PC-3 (cell line): ENCODE data around the gene TMPRSS2.

ENCODE experiments used
- EZH2 ChIP-seq: fragments of 300-600 bp; sonication (generic); IDR thresholded peaks from one replicate; pipeline ENCODE4 v1.6.1; 2017; ENCODE audit warnings: antibody characterized with exemption, mild to moderate bottlenecking, low read length; ENCODE audit not compliant: unreplicated experiment
- EZH2phosphoT487 ChIP-seq: fragments of 300-600 bp; sonication (generic); IDR thresholded peaks from 2 replicates; pipeline ENCODE4 v1.6.1; 2018; ENCODE audit warnings: mild to moderate bottlenecking, antibody characterized with exemption, low read length, borderline replicate concordance
- TF ChIP-seq, protein P1 (sequence below): fragments of 300-600 bp; sonication (generic); conservative IDR thresholded peaks from 2 replicates; pipeline ENCODE4 v1.5.1; 2017; ENCODE audit warnings: antibody characterized with exemption, low read depth, mild to moderate bottlenecking, low read length

DNA sequence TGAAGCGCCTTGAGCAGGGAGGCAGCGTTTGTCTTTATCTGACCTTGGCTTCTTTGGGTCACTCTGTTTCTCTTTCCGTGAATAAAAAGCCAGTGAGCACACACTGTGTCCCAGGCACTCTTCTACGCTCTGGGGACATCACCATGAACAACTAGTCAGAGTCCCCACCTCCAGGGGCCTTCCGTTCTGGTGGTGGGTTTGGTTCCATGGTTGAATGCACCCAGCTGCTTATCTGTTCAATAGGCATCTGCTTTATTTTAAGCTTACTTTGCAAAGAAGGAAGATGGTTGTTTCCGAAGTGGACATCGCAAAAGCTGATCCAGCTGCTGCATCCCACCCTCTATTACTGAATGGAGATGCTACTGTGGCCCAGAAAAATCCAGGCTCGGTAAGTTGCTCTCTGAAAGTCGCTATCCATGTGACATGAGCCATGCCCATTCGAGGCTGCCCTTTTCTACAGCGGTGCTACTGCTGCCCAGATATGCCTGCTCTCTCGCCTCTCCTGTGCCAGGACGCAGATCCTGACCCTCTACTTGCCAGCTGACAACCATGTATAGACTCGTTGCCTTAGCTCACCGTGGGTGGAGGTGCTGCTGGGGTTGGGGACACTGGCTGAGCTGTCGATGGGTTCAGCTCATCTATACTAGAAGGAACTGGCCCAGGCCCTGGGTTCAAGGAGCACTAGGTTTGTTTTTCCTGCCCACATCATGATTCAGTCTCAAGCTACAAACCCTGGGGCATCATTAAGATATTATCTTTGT is 76.0 kb downstream of the TMPRSS2 start:
- TF ChIP-seq, protein P1, sequence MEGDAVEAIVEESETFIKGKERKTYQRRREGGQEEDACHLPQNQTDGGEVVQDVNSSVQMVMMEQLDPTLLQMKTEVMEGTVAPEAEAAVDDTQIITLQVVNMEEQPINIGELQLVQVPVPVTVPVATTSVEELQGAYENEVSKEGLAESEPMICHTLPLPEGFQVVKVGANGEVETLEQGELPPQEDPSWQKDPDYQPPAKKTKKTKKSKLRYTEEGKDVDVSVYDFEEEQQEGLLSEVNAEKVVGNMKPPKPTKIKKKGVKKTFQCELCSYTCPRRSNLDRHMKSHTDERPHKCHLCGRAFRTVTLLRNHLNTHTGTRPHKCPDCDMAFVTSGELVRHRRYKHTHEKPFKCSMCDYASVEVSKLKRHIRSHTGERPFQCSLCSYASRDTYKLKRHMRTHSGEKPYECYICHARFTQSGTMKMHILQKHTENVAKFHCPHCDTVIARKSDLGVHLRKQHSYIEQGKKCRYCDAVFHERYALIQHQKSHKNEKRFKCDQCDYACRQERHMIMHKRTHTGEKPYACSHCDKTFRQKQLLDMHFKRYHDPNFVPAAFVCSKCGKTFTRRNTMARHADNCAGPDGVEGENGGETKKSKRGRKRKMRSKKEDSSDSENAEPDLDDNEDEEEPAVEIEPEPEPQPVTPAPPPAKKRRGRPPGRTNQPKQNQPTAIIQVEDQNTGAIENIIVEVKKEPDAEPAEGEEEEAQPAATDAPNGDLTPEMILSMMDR = no peak
- no peak for TF ChIP-seq EZH2
- TF ChIP-seq EZH2phosphoT487 = no peak
